Activated naive CD4-positive, alpha-beta T cell treated with anti-CD3 and anti-CD28 coated beads for 36 hours (primary cell): ENCODE results near the gene VPS39. TPM values are rescaled to one million over a fixed set of nuclear protein-coding genes. Genes with fewer than 3 reads are reported as not detected.

Source experiments
- CTCF ChIA-PET: fragments of 350-600 bp; sonication (Branson Sonifier 250); formaldehyde crosslinking; loops from one replicate; lab custom pipeline; 2021; ENCODE audit warnings: antibody characterized with exemption; lab: Charles Lee
- DNase-seq: peaks from one replicate; pipeline ENCODE4 v3.0.0-alpha.2; 2020
- H3K27ac Mint-ChIP-seq: one replicate; pipeline ENCODE4 v1.8.0; 2021; ENCODE audit warnings: mild to moderate bottlenecking, mixed read lengths
- H3K27me3 Mint-ChIP-seq: one replicate; pipeline ENCODE4 v1.8.0; 2021; ENCODE audit warnings: low read depth, mixed read lengths
- H3K36me3 Mint-ChIP-seq: one replicate; pipeline ENCODE4 v1.8.0; 2021; ENCODE audit warnings: low read depth, mixed read lengths
- H3K4me1 Mint-ChIP-seq: one replicate; pipeline ENCODE4 v1.8.0; 2021; ENCODE audit warnings: low read depth, mixed read lengths
- H3K4me3 Mint-ChIP-seq: one replicate; pipeline ENCODE4 v1.8.0; 2021; ENCODE audit warnings: mild to moderate bottlenecking, moderate library complexity, mixed read lengths
- H3K9me3 Mint-ChIP-seq: one replicate; pipeline ENCODE4 v1.8.0; 2021; ENCODE audit warnings: mixed read lengths
- intact Hi-C: fragments of 100-400 bp; cut with micrococcal nuclease; formaldehyde crosslinking; loops from one replicate; pipeline ENCODE4 v1.15.1; 2023
- total RNA-seq, 2 experiments: library from RNA; stranded (reverse); gene quantifications; one replicate each; pipeline ENCODE4 v1.2.3, GENCODE V29; 2021

Gene VPS39
- total RNA-seq, 2 experiments from 2014 or later = 58.9 to 60.7 TPM

DNA sequence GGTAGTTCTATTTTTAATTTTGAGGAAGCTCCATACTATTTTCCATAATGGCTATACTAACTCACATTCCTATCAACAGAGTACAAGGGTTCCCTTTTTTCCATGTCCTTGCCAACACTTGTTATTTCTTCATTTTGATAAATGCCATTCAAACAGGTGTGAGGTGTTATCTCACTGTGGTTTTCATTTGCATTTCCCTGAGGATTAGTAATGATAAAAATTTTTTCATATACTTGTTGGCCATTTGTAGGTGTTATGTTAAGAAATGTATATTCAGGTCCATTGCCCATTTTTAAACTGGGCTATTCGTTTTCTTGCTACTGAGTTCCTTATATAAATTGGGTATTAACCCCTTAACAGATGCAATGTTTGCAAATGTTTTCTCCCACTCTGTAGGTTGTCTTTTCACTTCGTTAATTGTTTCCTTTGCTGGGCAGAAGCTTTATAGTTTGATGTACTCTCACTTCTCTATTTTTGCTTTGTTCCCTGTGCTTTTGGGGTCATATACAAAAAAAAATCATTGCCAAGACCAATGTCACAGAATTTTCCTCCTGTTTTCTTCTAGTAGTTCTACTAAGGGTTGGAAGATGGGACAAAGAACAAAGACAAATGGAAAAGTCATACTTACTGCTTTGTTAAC lies 11.0 kb upstream of the VPS39 start:
- intact Hi-C loops = loop anchor here (5.0 kb wide), 1 partner anchor 253 kb away; no protein-coding TSS in a partner anchor
- Mint-ChIP-seq H3K4me1 (peaks cover 27% of the 10 kb centered on the region), H3K27ac (peak overlapping the region; percentile 1), H3K36me3 (peaks cover 20% of the 10 kb centered on the region), H3K27me3 (no peaks in the 10 kb centered on the region), H3K9me3 (no peaks in the 10 kb centered on the region), H3K4me3 (no peak overlapping the region)
- DNase-seq = no peak
- CTCF ChIA-PET = interaction anchor here (1.1 kb wide), 1 partner anchor 9 kb away, joined by 5 read pairs; no protein-coding TSS in a partner anchor

DNA sequence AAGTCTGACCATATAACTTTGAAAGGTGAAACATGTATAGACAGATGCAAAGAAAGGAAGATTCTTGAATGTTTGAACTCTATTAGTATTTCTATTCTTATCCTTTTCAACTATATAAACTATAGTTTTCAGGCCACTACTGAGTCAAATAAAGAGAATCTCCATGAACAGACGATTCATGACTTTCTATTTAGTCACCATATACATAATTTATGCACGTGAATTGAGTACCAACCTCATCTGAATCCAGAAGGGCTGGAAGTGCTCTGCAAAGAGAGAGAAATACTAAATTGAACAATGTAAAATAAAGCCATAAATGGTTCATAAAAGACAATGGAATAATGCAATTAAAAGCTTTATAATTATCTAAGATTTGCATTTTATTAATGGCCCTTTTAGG lies 9.5 kb upstream of the VPS39 start:
- Mint-ChIP-seq H3K4me3 (no peak overlapping the region), H3K36me3 (peaks cover 24% of the 10 kb centered on the region), H3K27me3 (no peaks in the 10 kb centered on the region), H3K27ac (no peak overlapping the region), H3K9me3 (no peaks in the 10 kb centered on the region), H3K4me1 (peaks cover 30% of the 10 kb centered on the region)
- no peak for DNase-seq
- CTCF ChIA-PET = interaction anchor here (1.2 kb wide), 1 partner anchor 24 kb away, joined by 4 read pairs; no protein-coding TSS in a partner anchor
- intact Hi-C loops = loop anchor here (5.0 kb wide), 1 partner anchor 255 kb away; no protein-coding TSS in a partner anchor

DNA sequence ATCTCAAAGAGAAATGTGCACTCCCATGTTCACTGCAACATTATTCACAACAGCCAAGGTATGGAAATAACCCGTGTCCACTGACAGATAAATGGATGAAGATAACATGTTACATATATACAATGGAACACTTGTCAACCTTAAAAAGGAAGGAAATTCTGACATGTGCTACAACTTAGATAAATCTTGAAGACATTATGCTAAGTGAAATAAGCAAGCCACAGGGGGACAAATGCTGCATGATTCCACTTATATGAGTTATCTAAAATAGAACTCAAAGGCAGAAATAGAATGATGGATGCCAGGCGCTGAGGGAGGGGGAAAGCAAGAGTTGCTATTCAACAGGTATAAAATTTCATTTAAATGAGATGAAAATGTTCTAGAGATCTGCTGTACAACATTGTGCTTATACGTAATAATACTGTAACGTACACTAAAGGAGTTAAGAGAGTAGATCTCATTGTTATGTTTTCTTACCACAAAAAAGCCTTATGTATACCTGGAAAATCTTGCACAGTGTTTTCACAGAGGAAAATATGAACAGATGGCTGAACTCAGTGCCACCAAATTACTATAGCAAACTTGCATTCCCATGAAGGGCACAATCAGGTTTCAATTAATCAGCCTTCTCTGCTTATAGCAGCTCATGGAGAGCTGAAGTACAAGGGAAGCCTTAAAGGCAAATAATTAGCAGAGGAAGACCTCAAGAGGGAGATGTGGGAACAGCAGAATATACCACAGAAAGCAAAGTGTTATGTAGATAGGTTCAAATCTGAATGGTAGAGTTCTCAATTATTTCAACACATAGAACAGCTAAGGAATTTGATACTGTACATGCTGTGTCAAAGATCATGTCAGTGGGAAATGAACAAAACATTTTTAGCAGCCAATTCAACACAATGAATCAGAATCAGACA lies 8.1 kb upstream of the VPS39 start:
- H3K27me3 Mint-ChIP-seq = no peaks in the 10 kb centered on the region
- H3K27ac Mint-ChIP-seq = peak overlapping the region; percentile 59
- H3K4me1 Mint-ChIP-seq = peaks cover 30% of the 10 kb centered on the region
- intact Hi-C loops = loop anchor here (1.0 to 5.0 kb wide), 2 partner anchors 23 to 256 kb away; no protein-coding TSS in a partner anchor
- H3K4me3 Mint-ChIP-seq = no peak overlapping the region
- no peaks in the 10 kb centered on the region for H3K9me3 Mint-ChIP-seq
- CTCF ChIA-PET = no interaction called here
- peaks cover 24% of the 10 kb centered on the region for H3K36me3 Mint-ChIP-seq
- DNase-seq = no peak

DNA sequence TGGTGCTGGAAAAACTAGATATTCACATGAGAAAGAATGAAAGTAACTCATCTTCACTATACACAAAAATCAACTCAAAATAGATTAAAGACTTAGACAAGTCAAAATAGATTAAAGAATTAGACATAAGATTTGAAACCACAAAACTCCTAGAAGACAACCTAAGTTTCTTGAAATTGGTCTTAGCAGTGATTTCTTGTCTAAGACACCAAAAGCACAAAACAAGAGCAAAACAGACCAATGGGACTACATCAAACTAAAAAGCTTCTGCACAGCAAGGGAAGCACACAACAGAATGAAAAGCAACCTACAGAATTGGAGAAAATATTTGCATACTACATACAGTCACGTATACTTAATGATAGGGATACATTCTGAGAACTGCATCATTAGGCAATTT lies 6.5 kb upstream of the VPS39 start:
- H3K9me3 Mint-ChIP-seq = no peaks in the 10 kb centered on the region
- no peak for DNase-seq
- peaks cover 23% of the 10 kb centered on the region for H3K36me3 Mint-ChIP-seq
- intact Hi-C loops = no loop called here
- H3K4me1 Mint-ChIP-seq = peaks cover 30% of the 10 kb centered on the region
- no peak overlapping the region for H3K4me3 Mint-ChIP-seq
- CTCF ChIA-PET = no interaction called here
- H3K27me3 Mint-ChIP-seq = no peaks in the 10 kb centered on the region
- H3K27ac Mint-ChIP-seq = peak overlapping the region; percentile 14

DNA sequence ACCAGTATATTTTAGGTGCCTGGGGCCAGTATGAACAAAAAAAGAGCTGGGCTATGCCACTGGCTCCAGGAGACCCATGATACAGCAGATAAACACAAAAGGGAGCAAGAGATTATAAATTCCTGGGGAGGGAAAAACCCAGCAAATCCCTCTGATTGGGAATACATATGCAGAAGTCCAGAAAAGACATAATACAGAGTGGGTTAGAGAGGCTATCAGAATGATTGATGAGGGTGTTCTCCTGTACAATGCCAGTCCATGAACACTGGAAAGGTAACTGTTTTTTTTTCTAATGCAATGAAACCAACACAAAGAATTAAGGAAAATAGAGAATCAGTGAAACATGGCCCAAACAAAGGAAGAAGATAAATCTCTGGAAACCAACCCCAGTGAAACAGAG lies 5.4 kb upstream of the VPS39 start:
- Mint-ChIP-seq H3K27me3 (no peaks in the 10 kb centered on the region), H3K4me3 (no peak overlapping the region), H3K27ac (no peak overlapping the region), H3K9me3 (no peaks in the 10 kb centered on the region), H3K36me3 (peaks cover 16% of the 10 kb centered on the region), H3K4me1 (peaks cover 30% of the 10 kb centered on the region)
- intact Hi-C loops = no loop called here
- CTCF ChIA-PET = no interaction called here
- no peak for DNase-seq

DNA sequence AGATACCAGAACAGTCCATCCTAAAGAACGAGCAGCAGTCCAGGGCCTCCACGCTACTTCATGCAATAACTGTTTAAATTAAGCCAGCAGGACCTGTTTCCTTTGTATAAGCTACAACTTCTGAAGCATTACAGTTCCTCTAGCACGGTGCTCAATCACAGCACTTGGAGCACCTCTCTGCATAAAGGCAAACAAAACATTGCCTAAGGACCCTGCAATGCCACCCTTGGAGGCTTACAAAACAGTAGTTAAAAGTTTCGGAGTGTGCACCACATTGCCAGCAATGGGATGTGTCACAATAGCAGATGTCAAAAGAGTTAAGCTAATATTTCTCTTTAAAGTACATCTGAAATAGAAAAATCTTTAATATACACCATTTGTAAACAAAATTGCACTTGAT lies 2.6 kb upstream of the VPS39 start:
- Mint-ChIP-seq H3K36me3 (peaks cover 14% of the 10 kb centered on the region), H3K27me3 (no peaks in the 10 kb centered on the region), H3K27ac (no peak overlapping the region), H3K4me1 (peaks cover 40% of the 10 kb centered on the region), H3K4me3 (no peak overlapping the region), H3K9me3 (no peaks in the 10 kb centered on the region)
- intact Hi-C loops = no loop called here
- CTCF ChIA-PET = no interaction called here
- no peak for DNase-seq

DNA sequence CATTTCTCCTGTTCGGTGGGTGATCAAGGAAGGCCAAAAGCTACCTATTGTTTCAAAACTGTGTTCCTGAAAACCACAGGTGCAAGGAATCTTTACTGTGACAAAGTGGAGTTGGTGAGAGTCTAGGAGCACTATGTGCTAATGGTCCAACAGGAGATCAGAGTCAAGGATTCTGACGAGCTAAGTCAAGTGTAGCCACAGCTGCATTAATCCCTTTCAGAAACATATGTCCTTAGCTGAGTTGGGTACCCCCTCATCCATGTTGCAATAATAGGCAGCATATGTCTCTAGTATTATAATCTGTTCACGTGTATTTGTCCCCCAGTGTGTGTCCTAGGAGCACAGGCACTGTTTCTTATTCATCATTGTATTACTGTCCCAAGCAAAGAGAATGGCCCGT lies 1.7 kb downstream of the VPS39 start:
- Mint-ChIP-seq H3K9me3 (no peaks in the 10 kb centered on the region), H3K36me3 (peaks cover 10% of the 10 kb centered on the region), H3K27me3 (no peaks in the 10 kb centered on the region), H3K4me3 (peak overlapping the region; percentile 16), H3K4me1 (peaks cover 37% of the 10 kb centered on the region), H3K27ac (no peak overlapping the region)
- intact Hi-C loops = no loop called here
- CTCF ChIA-PET = no interaction called here
- DNase-seq = no peak

DNA sequence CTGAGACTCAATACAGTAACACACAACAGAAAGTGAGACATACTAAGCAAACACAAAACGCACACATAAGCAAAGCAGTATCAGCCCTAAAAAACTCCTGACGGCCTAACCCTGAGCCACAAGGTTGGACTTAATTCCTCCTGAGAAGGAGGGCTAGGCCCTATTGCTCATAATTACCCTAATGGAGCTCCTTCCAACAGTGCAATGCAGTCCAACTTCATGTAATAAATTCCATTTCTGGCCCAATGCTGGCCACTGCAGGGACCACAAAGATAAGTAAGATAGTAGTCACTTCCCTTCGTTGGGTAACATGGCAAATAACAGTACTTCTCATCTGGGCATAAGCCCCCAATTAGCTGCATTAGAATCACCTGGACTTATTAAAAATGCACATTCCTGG lies 4.2 kb downstream of the VPS39 start:
- Mint-ChIP-seq H3K36me3 (peaks cover 17% of the 10 kb centered on the region), H3K4me3 (no peak overlapping the region), H3K4me1 (peaks cover 41% of the 10 kb centered on the region), H3K27me3 (no peaks in the 10 kb centered on the region), H3K9me3 (no peaks in the 10 kb centered on the region), H3K27ac (no peak overlapping the region)
- CTCF ChIA-PET = no interaction called here
- intact Hi-C loops = no loop called here
- DNase-seq = no peak

DNA sequence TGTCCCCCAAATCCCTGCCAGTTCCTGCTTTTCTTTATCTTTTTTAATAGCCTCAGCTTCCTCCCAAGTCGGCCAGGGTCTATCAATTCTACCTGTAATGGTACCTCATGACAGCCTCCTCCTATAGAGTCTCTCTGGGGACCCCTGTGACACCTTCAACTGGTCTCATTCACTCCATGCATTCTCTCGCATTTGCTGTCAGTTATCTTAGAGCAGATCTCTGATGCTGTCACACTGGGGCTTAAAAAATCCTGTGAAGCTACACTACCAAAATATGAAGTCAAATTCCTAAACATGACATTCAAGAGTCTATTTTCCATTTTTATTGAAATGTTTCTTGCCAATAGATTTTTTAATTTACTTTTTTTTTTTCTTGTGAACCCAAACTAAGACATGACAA lies 5.5 kb downstream of the VPS39 start:
- CTCF ChIA-PET = no interaction called here

DNA sequence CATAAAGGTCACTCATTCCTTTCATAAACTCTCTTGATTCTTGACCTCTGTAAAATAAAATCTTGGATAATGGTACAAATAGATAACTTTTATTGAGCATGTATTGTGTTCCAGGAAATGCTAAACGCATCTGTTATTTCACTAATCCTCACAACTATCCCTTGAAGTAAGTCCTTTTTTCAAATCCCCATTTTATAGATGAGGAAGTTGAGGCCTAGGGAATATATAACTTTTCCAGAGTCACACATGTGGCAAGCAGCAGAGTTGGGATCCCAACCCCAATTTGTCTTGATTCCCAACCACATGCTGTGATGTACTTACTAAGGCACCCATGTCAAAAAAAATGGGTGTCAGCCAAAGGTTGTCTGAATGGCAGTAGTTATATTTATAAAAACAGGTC lies 6.3 kb downstream of the VPS39 start:
- CTCF ChIA-PET = no interaction called here
- Mint-ChIP-seq H3K27ac (no peak overlapping the region), H3K36me3 (peaks cover 16% of the 10 kb centered on the region)

More for the DNA sequence above, 5.5 kb downstream of the VPS39 start:
- H3K27ac Mint-ChIP-seq = no peak overlapping the region
- no peak for DNase-seq
- peaks cover 15% of the 10 kb centered on the region for H3K36me3 Mint-ChIP-seq
- H3K4me3 Mint-ChIP-seq = no peak overlapping the region
- intact Hi-C loops = no loop called here
- H3K9me3 Mint-ChIP-seq = no peaks in the 10 kb centered on the region
- H3K27me3 Mint-ChIP-seq = no peaks in the 10 kb centered on the region
- peaks cover 40% of the 10 kb centered on the region for H3K4me1 Mint-ChIP-seq

DNA sequence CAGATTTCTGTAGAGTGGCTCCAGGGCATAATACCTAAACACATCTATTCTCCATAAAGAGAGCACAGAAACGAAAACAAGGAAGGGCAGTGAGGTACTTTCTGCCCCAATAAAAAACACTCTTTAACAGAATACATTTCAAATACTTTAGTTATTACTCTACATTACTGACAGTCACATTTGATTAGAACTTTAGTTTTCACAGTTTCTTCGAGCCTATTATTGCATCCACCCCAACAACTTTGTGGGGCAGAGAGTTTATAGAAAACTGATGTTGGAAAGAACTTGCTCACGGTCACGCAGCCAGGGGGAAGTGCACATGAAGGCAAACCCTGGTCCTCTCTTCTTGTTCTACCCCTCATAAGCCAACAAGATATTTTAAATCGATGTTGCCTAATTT lies 9.0 kb downstream of the VPS39 start:
- H3K4me1 Mint-ChIP-seq = peaks cover 32% of the 10 kb centered on the region
- CTCF ChIA-PET = no interaction called here
- peaks cover 5% of the 10 kb centered on the region for H3K9me3 Mint-ChIP-seq
- no peaks in the 10 kb centered on the region for H3K27me3 Mint-ChIP-seq
- no peak for DNase-seq
- no peak overlapping the region for H3K27ac Mint-ChIP-seq
- H3K36me3 Mint-ChIP-seq = peaks cover 33% of the 10 kb centered on the region
- intact Hi-C loops = no loop called here
- H3K4me3 Mint-ChIP-seq = no peak overlapping the region

More for the DNA sequence above, 6.3 kb downstream of the VPS39 start:
- no peak for DNase-seq
- Mint-ChIP-seq H3K4me3 (no peak overlapping the region), H3K9me3 (no peaks in the 10 kb centered on the region), H3K4me1 (peaks cover 33% of the 10 kb centered on the region), H3K27me3 (no peaks in the 10 kb centered on the region)
- intact Hi-C loops = no loop called here

DNA sequence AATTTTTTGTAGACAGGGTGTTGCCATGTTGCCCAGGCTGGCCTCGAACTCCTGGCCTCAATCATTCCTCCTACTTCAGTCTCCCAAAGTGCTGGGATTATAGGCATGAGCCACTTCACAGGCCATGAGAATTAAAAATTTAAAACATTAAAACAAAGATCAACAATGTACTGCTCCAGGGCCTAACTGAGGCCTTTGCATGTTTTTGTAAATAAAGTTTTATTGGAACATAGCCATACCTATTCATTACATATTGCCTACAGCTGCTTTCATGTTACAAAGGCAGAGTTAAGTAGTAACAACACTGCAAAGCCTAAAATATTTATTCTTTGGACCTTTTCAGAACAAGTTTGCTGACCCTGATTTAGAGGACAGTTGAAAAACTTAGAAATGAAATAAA lies 9.6 kb downstream of the VPS39 start:
- H3K4me1 Mint-ChIP-seq = peaks cover 34% of the 10 kb centered on the region
- H3K9me3 Mint-ChIP-seq = peaks cover 5% of the 10 kb centered on the region
- no peak for DNase-seq
- intact Hi-C loops = no loop called here
- H3K27me3 Mint-ChIP-seq = no peaks in the 10 kb centered on the region
- H3K27ac Mint-ChIP-seq = no peak overlapping the region
- H3K36me3 Mint-ChIP-seq = peaks cover 33% of the 10 kb centered on the region
- CTCF ChIA-PET = no interaction called here
- H3K4me3 Mint-ChIP-seq = no peak overlapping the region
